HG03469 (cell line): ENCODE results near the gene SUPT3H.

Source experiments
- ATAC-seq: cut with Tn5 transposase; IDR thresholded peaks from one replicate; pipeline ENCODE4 v1.9.1; 2021; ENCODE audit warnings: mild to moderate bottlenecking, moderate library complexity, moderate number of reproducible peaks; ENCODE audit not compliant: unreplicated experiment

Gene SUPT3H

DNA sequence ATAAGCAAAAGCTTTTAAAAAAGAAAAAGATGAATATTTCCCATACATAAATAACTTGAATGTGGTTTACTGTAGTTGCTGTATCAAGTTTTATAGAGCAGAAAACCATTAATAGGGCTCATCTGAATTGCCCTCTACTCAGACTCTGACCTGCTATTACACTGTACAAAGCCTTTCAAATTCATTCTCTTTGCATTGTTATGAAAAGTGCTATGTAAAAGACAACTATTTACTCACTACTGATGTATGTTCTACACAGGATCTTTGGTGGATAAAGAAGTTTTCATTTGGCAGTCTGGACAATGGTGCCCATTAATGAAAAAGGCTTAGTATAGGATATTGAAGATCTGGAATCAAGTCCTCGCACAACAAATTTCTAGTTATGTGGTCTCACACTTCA lies 248.7 kb downstream of the SUPT3H start:
- no peak for ATAC-seq

DNA sequence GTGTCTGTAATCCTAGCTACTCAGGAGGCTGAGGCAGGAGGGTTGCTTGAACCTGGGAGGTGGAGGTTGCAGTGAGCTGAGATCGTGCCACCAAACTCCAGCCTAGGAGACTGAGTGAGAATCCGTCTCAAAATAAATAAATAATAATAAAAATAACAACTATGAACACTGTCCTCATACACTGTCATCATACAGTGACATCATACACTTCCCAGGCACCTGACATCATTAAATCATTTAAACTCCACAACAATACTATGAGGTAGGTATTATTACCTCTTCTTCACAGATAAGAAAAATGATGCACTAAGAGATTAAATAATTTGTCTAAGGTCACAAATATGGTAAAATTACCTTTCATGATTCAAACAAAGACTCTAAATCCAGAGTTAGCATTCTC lies 250.5 kb downstream of the SUPT3H start:
- no peak for ATAC-seq

- no peak for ATAC-seq
Observed at GRCh38 chr6:45126033-45126432, 251.7 kb downstream of the SUPT3H start.

DNA sequence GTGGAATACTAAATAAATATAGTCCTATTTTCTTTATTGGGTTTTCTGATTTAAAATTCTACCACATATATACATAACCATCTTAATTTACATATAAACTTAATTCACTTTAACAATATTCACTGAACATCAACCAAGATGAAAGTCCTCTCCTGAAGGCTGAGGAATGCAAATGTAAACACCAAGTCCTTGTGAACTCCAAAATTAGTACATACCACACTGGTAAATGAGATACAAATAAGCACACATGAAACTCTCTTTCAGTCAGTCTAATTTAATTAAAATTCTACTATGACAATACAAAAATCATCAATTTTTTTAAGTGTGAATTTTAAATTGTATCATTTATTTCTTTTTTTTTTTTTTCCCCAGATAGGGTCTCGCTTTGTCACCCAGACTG lies 254.7 kb downstream of the SUPT3H start:
- no peak for ATAC-seq

- ATAC-seq = no peak
Observed at GRCh38 chr6:45118754-45119153, 259.0 kb downstream of the SUPT3H start.

DNA sequence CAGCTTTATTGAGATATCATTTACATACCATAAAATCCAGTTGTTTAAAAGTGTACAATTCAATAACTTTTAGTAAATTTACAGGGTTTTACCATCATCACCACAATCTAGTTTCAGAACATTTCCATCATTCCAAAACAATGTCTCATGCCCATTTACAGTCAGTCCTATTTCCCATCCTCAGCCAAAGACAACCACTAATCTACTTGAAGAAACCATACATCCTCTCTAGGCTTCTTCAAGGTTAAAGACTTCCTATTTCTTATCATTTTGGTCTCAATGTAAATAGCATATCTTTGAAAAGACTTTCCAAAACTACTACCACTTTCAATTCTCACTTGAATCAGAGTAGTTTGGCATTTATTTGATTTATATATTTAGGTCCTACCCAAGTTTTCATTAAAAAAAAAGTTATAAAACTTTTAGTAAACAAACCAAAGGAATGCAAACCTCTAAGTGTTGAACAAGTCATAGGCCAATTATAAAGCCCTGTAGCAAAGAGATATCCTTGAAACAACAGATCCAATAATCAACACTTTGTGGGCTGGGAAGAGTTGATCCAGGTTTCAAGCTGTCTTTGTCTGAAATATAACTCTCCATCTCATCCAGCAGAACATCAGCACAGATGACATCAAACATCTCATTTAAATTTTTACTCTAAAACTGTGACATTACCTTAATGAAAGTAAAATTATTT lies 260.9 kb downstream of the SUPT3H start:
- no peak for ATAC-seq

DNA sequence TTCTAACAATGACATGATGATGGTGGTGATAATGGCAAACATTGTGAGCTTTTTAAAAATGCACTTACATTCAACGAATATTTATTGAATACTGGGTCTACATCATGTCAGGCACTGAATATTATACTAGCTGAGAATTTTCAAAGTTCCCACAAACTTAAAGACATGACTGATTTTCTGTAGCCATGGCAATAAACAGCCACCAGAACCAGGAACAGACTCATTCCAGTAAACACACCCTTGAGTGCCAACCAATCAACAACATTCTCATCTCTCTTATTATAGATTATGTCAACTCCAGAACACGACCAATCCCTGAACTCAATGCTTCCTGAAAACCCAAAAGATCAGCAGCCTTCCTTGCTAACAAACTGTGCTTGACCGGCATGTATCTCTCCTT lies 262.0 kb downstream of the SUPT3H start:
- ATAC-seq = no peak

GRCh38 chr6:45112711-45113110 lies 265.0 kb downstream of the SUPT3H start:
- ATAC-seq = no peak

DNA sequence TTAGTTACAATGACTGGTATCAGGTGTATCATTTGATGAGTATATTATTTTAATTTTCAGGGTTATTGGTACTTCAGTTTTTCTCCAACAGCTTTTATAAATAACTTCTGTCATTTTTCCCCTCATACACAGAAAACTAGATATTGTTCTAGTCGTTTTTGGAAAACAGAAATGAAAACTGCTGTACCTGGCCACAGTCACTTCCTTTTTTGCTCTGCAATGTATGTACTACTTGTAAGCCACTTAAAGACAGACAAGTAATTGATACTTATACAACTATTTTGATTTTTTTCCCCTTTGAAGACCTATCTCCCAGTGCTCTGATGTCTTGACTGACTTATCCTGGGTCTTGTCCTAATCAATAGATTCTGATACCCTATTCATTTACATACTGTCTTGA lies 268.2 kb downstream of the SUPT3H start:
- no peak for ATAC-seq

- ATAC-seq = no peak
Observed at GRCh38 chr6:45105170-45105820, 272.4 kb downstream of the SUPT3H start.

- no peak for ATAC-seq
Observed at GRCh38 chr6:45104429-45104828, 273.3 kb downstream of the SUPT3H start.

DNA sequence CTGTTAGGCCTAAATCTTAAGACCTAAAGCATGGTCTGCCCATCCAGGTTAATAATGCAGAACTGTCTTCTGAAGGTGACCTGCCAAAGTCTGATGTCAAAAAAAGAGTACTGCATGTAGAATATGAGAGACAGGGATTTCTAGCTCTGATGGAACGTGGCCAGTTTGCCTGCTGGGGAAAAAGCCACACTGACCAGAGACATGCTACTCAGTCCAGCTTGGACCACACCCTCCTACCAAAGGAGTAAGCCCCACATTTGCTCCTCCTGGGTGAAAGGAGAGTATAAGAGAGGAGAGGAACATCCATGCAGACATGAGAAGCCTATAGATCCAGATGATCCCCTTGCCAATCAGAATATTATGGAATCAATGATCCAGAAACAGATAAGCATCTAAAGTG lies 279.5 kb downstream of the SUPT3H start:
- no peak for ATAC-seq

DNA sequence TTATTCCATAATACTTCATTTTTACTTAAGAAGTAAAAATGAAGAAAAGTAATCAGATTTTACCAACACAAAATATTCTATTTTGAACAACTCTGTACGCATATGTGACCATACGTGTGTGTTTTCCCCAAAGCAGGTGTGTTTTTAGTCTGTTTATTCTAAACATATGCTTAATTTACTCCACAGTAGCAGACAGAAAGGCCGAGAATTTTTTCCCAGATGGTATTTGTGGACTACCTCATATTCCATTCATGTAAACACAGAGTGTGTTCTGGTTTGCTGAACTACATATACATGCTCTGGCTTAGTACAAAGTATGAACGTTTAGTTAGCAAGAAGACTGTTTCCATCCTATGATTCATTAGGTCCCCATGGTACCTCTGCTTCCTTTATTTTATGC lies 282.9 kb downstream of the SUPT3H start:
- no peak for ATAC-seq

DNA sequence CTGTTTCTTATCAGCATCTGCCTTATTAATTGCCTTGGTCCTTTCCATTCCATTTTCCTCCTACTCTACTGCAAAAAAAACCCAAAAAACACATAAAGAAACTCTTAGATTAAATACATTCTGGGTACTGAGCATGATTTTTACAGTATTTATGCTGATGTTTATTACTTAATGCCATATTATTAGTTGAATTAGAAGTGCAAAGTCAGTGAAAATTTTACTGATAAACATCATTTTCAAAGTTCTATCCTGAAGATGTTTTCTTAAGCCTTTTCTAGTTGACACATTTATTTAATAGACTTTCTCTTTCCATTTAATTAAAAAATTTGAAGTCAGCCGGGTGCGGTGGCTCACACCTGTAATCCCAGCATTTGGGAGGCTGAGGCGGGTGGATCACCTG lies 285.6 kb downstream of the SUPT3H start:
- ATAC-seq = no peak

DNA sequence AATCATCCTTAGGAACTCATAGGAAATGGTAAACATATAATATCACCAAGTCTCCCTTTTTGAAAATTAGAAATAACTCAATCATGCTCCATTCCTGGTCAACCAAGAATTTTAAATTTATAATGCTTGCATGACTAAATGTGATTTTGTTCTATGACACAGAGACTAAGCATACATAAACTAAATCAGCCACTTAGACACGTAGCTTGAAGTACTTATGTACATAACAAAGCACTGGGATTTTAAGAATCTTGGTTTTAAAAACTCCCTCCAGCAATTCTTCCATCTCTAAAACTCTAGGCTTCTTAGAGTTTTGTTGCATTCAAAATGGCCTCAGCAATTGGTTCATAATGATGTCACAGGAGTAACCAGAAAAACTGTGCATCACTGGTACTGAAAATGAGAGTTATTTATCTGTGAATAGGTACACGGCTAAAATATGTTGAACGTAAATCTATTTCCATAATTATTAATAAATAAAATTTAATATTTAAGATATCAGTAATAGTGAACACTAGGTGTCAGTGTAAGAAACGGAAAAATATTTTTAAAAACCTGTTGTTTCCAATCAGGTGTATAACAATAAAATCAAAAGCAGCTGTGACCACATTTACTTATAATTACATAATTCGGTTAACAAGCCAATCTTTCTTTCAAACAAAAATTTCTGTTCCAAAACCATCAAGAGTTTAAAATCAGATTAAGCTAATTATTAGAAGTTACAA lies 291.2 kb downstream of the SUPT3H start:
- no peak for ATAC-seq

GRCh38 chr6:45084257-45084656 lies 293.5 kb downstream of the SUPT3H start:
- ATAC-seq = no peak

- no peak for ATAC-seq
Observed at GRCh38 chr6:45082091-45082490, 295.6 kb downstream of the SUPT3H start.

- ATAC-seq = no peak
Observed at GRCh38 chr6:45081634-45082033, 296.1 kb downstream of the SUPT3H start.

DNA sequence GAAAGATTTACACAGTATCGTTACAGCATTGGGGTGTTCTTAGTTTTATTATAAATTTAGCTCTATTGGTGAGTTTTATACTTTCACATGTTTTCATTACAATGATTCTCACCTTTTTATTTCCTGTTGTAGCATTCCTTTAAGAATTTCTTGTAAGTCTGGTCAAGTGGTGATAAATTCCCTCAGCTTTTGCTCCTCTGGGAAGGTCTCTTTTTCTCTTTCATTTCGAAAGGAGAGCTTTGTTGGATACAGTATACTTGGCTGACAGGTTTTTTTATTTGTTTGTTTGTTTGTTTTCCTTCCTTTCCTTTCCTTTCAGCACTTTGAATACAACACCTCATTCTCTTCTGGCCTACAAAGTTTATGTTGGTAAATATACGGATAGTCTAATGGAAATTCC lies 299.3 kb downstream of the SUPT3H start:
- no peak for ATAC-seq

DNA sequence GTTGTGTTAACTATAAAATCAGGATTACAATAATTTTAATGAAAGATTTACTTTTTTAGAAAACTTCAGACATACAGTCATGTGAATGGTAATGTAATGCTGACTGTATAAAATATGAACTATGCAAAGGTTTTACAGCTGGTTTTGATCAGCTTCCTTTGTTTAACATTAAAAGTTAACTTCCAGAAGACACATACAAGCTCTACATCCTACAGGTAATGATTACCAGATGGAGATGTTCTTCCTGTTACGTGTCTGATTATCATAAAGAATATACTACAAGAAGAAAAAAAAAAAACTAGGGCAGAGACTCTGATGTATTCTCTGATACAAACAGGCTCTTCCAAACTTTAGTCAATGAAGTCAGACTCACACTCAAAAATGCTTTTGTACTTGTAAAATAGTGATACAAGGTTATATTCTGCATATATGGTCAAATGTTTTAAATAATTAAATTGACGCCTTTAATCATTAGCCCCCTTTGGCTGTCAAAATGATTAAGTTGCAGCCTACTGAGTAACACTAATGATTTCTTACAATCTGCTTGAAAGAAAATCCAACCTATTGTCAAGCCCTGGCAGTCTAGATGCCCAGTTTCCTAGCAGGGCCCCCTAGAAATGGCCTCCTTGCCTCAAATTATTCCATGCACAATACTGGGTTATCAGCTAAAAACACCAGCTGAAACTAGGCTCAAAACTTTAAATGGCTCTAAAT lies 301.4 kb downstream of the SUPT3H start:
- no peak for ATAC-seq

DNA sequence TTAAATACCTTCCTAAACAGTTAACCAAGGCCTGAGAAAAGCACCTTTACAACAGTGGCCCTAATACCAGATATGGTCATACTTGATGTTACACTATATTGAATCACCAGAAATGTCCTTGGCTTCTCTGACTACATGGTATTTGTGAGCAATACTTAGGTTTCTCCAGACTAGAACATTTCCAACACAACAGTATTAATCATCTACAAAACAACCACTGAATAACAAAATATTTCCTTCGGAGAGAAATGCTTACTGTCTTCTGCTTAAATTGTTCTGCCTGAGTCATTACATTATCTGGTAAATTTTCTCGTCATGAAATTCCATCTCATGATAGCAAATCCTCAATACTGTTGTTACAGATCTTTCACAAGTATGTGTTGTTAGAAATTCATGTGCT lies 302.5 kb downstream of the SUPT3H start:
- no peak for ATAC-seq

- ATAC-seq = no peak
Observed at GRCh38 chr6:45074439-45074838, 303.3 kb downstream of the SUPT3H start.
